ENCODE measurements around the gene SLC6A20. TPM values are rescaled to one million over a fixed set of nuclear protein-coding genes. Genes with fewer than 3 reads are reported as not detected.

SLC6A20 gene
- total RNA-seq, 1 donor = not detected

DNA sequence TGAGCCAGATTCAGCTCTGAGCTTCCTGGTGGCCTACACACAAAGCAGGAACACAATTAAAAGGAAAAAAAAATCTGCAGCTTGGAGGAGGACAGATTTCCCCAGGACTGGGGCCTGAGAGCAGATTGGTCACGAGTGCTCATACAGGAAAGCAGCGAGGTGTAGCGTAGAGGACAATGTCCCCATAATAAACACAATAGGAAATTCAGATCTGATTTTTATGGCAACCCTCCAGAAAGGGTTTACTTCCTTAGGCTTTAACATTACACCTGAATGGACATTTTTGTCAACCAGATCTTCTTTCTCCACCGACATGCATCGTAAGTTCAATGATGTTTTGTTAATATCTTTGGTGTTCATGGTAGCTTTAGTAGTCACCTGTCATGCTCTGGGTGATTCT is 23.3 kb downstream of the SLC6A20 start:
- no peak for DNase-seq (ENCODE audit: low read depth)

DNA sequence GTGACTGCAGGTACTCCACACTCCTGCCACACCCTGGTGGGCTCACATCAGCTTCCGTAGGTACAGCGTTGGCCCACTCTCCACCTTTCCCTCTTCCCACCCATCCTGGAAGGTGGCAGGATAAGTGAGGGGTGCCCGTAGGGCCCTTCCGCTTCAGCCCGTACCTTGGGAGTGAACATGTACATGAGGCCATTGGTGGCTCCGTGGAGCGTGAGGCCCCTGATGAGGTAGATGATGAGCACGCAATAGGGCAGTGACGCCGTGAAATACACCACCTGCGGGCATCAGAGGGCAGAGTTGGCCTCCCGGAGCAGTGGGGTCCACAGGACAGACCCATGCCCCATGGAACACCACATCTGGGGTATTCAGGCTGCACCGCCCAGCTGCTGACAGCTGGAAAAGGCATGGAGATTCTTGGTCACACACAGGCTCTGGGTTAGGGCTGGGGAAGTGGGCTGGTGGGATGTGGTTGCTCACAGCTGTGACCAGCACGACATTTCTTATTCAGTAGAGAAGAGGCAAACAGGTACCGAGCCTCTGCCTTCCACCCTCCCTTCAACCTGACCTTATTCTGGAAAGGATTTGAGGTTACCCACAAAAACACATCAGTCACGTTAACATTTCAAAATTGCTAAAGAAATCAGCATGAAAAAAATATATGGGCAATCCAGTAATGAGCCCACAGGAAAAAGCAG is 23.8 kb downstream of the SLC6A20 start:
- H3K4me3 ChIP-seq (ENCODE audit: low read depth, low read length) = no peak overlapping the region
- no peak for DNase-seq (ENCODE audit: low read depth)
- TF ChIP-seq, protein P1, sequence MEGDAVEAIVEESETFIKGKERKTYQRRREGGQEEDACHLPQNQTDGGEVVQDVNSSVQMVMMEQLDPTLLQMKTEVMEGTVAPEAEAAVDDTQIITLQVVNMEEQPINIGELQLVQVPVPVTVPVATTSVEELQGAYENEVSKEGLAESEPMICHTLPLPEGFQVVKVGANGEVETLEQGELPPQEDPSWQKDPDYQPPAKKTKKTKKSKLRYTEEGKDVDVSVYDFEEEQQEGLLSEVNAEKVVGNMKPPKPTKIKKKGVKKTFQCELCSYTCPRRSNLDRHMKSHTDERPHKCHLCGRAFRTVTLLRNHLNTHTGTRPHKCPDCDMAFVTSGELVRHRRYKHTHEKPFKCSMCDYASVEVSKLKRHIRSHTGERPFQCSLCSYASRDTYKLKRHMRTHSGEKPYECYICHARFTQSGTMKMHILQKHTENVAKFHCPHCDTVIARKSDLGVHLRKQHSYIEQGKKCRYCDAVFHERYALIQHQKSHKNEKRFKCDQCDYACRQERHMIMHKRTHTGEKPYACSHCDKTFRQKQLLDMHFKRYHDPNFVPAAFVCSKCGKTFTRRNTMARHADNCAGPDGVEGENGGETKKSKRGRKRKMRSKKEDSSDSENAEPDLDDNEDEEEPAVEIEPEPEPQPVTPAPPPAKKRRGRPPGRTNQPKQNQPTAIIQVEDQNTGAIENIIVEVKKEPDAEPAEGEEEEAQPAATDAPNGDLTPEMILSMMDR (IDR thresholded peaks at IDR 0.05; ENCODE audit: insufficient read depth, low read length) = no peak

More for the DNA sequence above, 23.3 kb downstream of the SLC6A20 start:
- TF ChIP-seq, protein P1 (IDR thresholded peaks at IDR 0.05; ENCODE audit: insufficient read depth, low read length) = no peak
- H3K4me3 ChIP-seq (ENCODE audit: low read depth, low read length) = no peak overlapping the region

DNA sequence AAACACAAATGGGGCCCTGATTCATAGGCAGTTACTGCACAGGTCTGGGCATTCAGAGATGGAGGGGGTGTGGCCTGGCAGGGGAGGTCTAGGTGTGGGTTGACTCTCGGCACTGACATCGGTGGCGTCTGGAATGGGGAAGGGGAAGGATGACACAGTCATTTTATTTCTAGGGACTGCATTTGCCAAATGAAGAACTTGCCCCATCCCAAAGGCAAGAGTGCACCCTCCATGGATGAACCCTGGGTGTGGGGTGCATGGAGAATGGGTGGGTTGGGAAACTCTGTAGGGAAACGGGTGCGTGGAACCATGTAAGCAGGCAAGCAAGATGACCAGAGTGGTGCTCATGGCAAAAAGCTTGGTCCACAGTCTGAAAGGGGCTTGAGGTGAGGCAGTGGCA is 24.5 kb downstream of the SLC6A20 start:
- no peak for DNase-seq (ENCODE audit: low read depth)
- no peak overlapping the region for H3K4me3 ChIP-seq (ENCODE audit: low read depth, low read length)
- TF ChIP-seq, protein P1 (IDR thresholded peaks at IDR 0.05; ENCODE audit: insufficient read depth, low read length) = no peak

DNA sequence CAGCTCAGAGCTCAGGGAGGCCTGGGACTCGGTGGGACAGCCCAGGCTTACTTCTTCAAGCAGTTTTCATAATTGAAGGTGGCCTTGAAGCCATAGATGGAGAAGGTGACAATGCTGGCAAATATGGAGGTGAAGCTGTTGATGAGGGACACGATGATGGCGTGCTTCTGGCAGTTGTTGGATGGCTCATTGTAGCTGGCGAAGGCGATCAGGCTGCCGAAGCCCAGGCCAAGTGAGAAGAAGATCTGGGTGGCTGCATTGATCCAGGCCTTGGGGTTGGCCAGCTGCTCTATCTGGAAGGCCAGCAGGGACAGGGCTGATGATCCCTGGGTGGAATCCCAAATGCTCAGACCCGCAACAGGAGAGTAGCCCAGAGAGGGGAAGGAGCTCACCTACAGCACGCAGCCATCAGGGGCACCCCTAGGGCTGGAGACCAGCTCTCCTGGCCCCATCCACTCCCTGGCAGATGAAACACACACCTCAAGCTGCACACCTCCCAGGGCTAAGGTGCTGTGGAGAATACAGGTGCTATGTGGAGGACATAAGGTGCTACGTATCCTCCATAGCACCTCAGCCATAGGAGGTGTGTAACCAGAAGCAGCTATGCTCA is 25.1 kb downstream of the SLC6A20 start:
- no peak overlapping the region for H3K4me3 ChIP-seq (ENCODE audit: low read depth, low read length)
- TF ChIP-seq, protein P1 (IDR thresholded peaks at IDR 0.05; ENCODE audit: insufficient read depth, low read length) = no peak
- DNase-seq (ENCODE audit: low read depth) = no peak

DNA sequence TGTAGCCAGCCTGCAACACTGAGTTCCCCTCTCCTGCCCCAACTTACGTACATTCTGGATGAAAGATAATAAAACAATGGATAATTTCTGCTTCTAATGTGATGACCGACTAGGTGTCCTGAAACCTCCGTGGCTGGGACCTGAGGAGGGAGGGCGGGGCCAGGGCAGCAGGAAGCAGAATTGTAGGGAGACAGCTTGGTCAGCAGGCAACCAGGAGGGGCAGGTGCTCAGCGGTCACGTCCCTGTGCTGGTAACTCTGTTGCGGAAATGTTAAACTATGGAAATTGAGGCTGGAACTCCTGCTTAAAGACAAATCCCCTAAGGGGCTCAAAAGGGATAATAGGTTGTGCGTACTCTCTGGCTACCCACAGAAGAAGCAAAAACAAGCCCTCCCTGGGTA is 30.4 kb downstream of the SLC6A20 start:
- no peak overlapping the region for H3K4me3 ChIP-seq (ENCODE audit: low read depth, low read length)
- no peak for DNase-seq (ENCODE audit: low read depth)
- TF ChIP-seq, protein P1 (IDR thresholded peaks at IDR 0.05; ENCODE audit: insufficient read depth, low read length) = no peak

DNA sequence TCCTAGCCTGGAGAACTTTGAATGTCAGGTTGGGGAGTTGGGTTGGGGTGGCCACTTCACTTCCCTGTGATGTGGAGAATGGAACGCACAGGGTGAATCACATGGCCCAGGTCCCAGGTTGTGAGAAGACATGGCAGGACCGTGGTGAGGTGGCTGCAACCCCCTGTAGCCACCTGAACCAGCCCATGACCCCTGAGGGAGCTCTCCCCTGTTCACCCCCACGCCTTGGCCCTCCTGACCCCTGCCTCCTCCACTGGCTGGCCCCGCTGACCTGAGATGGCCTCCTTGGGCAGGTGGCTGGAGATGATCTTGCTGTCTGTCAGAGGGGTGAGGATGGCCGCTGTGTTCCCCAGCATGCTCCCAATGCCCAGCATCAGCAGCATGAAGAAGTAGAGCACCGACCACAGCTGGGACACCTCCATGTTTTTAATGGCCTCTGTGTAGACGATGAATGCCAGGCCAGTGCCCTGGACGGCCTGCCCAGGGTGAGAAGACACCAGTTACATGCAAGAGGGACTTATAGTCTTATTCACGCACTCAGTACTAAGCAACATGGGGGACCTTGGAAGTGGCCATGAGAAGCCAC is 31.0 kb downstream of the SLC6A20 start:
- TF ChIP-seq, protein P1 (IDR thresholded peaks at IDR 0.05; ENCODE audit: insufficient read depth, low read length) = no peak
- no peak overlapping the region for H3K4me3 ChIP-seq (ENCODE audit: low read depth, low read length)
- DNase-seq (ENCODE audit: low read depth) = no peak

All from fibroblast of the aortic adventitia (primary cell).